SH-SY5Y (cell line): ENCODE measurements around the gene CFAP70.

Experiments used
- GATA2 ChIP-seq: IDR thresholded peaks from 2 replicates; pipeline ENCODE4 v1.6.1; 2011; ENCODE audit warnings: mild to moderate bottlenecking, low read depth, low read length
- GATA3 ChIP-seq: IDR thresholded peaks from 2 replicates; pipeline ENCODE4 v1.6.1; 2011; ENCODE audit warnings: low read depth, mild to moderate bottlenecking, low read length, moderate library complexity

- TF ChIP-seq GATA2 (no peak), GATA3 (no peak)
Observed at GRCh38 chr10:73306171-73306708, 52.4 kb downstream of the CFAP70 start.
